HG03025 (cell line): ENCODE data around the gene EFCAB5.
"Not testable (repeated sequence)": the region's sequence is repeated elsewhere in the genome, so short reads cannot be mapped to it uniquely, and the experiment has no call there.

Experiments used
- ATAC-seq: cut with Tn5 transposase; IDR thresholded peaks from one replicate; pipeline ENCODE4 v1.9.1; 2021; ENCODE audit warnings: mild to moderate bottlenecking, moderate library complexity; ENCODE audit not compliant: unreplicated experiment, low FRiP score

The EFCAB5 gene

DNA sequence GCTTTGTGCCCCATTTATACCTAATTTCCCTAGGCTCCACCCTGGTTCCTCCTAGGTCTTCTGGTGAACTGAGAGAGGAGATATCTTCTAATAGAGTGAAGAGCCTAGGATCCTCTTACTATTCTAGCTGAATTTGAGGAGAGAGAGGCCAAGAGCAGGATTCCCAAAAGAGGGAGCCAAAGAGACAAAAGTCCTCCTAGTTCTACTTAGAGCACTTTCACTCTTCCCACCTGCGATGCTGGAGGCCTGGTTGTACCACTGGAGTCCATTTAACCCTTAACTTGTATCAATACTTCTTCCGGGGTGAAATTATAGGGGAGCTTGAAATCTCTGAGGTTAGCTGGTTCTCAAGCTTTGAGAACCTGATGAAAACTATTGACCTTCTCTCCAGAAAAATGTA, 8.1 kb upstream of the EFCAB5 start:
- no peak for ATAC-seq

DNA sequence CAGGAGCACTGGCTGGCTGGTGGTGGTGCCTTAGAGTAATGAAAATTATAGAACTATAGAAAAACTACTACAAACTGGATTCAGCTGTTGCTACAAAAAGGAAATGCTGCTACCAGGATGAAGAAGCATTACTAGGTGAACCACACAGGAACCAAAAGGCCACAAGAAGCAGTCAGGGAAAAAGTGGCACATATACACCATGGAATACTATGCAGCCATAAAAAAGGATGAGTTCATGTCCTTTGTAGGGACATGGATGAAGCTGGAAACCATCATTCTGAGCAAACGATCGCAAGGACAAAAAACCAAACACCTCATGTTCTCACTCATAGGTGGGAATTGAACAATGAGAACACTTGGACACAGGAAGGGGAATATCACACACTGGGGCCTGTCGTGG, 5.5 kb upstream of the EFCAB5 start:
- not testable (repeated sequence) for ATAC-seq

DNA sequence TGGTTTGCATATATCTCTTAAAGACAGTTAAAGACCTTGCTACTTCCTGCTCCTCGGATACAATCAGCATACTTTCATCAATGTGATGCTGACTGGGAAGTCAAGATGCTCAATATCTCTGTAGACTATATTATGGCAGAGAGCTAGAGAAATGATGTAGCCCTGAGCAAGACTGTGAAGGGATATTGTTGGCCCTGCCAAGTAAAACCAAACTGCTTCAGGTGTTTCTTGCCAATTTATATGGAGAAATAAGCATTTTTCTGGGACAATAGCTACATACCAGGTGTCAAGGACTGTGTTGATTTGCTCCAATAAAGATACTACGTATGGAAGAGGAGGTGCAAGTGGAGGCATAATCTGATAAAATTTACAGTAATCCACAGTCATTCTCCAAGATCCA, 4.7 kb upstream of the EFCAB5 start:
- ATAC-seq: no peak

DNA sequence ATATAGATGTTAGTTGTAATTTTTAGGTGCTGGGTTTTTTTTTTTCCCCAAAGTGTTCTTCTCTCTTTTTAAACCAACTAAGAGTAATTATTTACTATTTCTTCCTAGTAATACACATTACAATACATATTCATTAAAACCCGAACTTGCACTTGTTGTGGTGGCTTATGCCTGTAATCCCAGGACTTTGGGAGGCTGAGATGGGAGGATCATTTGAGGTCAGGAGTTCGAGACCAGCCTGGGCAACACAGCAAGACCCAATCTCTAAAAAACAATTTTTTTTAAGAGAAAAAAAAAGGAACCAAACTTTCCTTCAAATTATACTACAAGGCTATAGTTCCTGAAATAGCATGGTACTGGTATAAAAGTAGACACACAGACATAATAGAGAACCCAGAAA, 3.8 kb downstream of the EFCAB5 start:
- ATAC-seq: no peak

DNA sequence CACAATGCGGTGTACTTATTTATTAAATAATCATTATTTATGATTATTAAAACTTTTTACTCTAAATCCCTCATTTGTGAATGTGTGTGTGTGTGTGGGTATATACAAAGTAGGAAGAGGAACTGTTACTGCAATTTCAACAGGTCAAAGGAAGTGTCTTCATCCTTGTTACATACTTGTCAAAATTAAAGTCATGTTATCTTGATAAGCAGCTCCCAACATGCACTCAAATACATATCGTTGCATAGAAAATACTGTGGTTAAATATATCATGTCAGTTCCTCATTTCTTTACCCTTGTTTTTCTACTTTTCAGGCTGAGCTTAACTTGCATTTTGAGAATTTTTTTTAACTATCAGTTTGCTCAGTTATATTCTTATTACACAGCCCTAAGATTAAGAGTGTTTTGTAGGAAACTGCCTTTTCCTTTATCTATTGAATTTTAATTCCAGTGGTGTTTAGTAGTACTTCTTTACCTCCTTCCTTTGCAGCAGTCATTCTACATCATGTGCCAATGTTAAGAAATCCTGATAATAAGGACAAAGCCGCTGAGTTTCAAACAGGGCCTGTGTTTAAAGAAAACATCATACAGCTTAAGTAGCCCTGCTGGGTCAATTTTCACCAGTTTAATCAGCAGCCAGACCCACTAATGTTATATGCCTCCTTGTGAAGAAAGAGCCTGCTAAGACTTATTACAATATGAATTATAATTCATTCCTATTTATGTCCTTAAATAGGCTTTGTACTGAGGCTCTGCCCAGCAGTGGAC, 7.2 kb downstream of the EFCAB5 start:
- ATAC-seq: no peak

DNA sequence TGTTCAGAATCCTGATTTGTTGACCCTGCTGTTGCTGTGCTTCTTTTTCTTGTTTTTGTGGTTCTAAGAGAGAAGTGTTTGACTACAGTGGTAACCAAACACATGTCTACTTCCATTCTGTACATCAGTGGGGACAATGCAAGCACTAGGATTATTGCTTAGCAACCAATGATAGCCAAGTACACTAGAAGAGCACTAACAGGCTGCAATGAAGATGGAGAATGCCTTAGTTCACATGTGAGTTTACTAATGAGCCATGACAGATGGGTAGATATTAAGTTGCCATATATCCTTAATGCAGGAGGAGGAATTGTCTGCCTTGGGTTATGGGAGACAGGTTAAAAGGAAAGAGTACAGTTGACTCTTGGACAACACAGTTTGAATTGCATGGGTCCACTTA, 8.3 kb downstream of the EFCAB5 start:
- no peak for ATAC-seq

DNA sequence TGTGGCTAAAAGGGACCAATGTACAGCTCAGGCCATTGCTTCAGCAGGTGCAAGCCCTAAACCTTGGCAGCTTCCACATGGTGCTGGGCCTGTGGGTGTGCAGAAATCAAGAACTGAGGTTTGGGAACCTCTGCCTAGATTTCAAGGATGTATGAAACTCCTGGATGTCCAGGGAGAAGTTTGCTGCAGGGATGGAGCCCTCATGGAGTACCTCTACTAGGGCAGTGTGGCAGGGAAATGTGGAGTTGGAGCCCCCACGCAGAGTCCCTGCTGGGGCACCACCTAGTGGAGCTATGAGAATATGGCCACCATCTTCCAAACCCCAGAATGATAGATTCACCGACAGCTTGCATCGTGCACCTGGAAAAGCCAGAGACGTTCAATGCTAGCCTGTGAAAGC, 13.0 kb downstream of the EFCAB5 start:
- ATAC-seq: no peak

DNA sequence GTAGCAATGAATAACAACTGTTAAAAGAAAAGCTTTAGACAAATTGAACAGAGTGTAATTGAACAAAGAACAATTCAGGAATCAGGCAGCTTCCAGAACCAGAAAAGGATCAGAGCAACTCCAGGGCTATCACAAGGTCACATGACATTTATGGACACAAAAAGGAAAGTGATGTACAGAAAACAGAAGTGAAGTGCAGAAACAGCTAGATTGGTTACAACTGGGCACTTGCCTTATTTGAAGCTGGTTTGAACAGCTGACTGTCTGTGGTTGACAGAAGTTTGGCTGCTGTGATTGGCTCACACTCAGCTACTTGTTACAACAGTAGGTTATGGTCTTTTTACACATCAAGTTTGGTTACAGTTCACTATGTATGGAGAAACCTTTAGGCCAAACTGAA, 14.8 kb downstream of the EFCAB5 start:
- no peak for ATAC-seq

DNA sequence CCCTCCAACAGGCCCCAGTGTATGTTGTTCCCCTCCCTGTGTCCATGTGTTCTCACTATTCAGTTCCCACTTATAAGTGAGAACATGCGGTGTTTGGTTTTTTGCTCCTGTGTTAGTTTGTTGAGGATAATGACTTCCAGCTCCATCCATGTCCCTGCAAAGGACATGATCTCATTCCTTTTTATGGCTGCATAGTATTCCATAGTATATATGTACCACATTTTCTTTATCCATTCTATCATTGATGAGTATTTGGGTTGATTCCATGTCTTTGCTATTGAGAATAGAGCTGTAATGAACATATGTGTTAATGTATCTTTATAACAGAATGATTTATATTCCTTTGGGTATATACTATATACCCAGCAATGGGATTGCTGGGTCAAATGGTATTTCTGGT, 16.1 kb downstream of the EFCAB5 start:
- not testable (repeated sequence) for ATAC-seq

DNA sequence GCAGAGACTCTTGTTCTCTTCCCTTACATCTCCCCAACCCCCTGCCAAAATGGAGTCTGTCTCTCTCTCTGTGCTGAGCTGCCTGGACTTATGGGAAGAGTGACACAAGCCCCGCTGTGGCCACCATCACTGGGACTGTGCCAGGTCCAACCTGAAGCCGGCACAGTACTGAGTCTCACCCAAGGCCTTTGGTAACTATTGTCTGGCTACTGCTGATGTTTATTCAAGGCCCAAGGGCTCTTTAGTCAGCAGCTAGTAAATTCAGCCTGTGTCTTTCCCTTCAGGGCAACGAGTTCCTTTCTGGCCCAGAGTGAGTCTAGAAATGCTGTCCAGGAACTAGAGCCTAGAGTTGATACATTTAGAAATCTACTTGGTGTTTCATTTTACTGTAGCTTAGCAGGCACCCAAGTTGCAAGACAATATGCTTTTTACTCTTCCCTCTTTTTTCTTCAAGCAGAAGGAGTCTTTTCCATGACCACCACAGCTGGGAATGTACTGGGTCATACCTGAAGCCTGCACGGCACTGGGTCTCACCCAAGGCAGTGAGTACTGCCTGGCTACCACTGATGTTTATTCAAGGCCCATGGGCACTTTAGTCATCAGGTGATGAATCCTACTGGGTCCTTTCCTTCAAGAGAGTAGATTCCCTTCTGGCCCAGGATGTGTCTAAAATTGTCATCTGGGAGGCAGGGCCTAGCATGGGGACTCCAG, 17.7 kb downstream of the EFCAB5 start:
- ATAC-seq: no peak

DNA sequence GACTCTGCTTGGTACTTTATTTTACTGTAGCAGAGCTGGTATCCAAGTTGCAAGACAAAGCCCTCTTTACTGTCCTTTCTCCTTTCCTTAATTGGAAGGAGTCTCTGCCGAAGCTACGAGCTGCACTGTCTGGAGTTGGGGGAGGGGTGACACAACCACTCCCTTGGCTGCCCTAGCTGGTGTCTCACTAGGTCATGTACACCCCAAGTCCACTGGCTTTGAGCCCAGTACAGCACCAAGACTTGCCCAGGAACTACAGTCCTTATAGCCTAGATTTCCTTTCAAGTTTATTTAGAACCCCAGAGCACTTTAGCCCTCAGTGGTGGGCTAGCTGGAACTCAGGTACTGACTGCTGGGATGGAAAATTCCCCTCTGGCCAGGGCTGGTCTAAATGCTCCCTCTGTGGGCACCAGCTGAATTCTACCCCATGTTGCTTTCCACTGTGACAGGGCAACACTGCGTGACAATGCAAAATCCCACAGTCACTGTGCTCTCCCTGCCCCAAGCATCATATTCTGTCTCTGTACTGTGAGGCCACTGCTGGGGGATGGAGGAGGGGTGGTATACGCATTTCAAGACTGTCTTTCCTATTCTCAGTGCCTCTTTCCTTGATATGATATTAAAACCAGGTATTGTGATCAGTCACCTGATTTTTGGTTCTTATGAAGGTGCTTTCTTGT, 18.4 kb downstream of the EFCAB5 start:
- no peak for ATAC-seq

DNA sequence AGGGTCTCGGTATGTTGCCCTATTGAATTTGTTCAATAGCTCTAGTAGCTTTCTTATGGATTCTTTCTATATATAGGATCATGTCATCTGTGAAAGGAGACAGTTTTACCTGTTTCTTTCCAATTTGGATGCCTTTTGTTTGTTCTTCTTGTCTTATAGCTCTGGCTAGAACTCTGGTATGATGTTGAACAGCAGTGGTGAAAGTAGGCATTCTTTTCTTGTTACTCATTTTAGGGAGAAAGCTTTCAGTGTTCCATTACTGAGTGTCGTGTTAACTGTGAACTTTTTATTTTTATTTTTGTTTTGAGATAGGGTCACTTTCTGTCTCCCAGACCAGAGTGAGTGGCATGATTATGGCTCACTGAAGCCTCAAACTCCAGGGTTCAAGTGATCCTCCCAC, 21.2 kb downstream of the EFCAB5 start:
- no peak for ATAC-seq

DNA sequence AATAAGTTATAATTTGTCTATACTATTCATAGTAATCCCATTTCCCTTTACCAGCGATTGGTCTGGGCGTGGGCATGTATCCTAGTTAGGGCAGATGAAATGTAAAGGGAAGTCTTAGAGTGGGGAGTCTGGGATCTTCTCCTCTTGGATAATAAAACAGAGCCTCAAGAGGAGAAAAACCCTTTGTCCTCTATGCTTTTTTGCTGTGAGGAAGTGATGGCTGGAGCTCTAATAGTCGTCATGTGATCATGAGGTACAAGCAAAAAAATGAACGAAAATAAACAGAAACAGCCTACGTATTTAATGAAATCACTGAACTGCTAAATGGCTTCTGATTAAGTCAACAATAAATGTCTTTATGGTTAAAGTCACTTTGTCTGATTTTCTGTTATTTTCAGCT, 26.8 kb downstream of the EFCAB5 start:
- ATAC-seq: no peak

DNA sequence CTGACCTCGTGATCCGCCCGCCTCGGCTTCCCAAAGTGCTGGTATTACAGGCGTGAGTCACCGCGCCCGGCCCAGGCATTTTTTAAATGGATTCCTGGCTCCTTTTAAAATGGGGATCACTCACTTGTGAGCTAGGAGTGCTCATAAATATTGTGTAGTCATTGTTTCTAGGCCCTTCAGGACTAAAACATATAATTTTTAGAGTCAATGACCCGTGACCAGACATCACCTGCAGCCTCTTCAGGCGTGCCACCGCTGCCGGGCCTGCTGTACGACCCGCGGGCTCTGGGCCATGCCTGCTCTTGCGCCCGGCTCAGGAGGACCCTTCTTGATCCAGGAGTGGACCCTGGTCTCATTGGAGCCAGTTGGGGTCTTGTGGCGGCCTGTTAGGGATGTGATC, 30.8 kb downstream of the EFCAB5 start:
- no peak for ATAC-seq

DNA sequence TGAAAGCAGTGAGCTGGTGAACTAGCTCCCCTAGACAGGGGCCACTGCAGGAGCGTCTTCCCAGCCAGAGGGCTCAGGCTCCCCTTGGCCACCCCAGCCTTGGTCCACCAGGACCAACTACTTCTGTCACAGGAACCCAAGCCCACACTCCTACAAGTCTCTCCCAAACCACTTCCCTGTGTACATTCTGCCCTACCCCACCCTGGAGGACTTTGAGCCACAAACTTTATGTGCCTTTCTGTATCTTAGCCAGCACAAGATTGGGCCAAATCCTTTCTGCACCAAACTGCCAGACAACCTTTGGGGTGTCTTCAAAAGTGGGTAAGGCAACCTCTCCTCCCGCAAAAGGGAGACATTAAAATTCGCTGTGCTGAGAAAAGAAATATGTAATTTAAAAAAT, 31.6 kb downstream of the EFCAB5 start:
- ATAC-seq: no peak

DNA sequence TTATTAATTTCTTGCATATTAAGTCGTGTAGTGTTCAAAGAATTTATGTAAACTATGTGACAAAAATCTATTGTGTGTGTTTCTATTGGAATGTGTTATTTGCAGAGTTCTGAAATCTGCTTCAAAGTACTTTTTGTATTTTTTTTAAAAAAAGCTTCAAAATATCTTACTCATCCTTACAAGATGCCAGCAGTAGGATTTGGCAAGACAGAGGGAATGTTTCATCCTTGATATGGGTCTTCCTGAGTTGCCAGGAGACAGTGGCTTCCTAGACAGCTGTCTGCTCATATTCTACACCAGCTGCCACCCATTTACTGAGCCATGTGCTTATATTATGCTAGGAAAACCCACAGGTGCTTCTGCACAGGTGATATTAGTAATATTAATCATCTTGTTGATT, 36.4 kb downstream of the EFCAB5 start:
- ATAC-seq: no peak

DNA sequence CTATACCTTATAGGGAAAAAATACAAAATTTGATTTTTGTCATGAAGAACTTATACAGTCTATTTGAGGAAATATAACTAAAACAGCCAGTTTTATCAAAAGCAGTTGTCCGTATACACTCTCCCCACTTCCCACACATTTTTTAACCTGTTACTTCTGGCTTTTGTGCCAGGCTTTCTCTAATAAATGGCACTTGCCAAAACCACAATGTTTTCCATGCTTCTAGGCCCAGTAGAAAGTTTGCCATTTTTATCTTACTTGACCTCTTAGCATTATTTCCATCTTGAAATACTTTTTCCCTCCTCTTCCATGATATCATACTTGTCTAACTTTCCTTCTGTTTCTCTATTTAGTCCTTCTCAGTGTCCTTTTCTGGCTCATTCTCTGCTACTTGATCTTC, 38.8 kb downstream of the EFCAB5 start:
- no peak for ATAC-seq

DNA sequence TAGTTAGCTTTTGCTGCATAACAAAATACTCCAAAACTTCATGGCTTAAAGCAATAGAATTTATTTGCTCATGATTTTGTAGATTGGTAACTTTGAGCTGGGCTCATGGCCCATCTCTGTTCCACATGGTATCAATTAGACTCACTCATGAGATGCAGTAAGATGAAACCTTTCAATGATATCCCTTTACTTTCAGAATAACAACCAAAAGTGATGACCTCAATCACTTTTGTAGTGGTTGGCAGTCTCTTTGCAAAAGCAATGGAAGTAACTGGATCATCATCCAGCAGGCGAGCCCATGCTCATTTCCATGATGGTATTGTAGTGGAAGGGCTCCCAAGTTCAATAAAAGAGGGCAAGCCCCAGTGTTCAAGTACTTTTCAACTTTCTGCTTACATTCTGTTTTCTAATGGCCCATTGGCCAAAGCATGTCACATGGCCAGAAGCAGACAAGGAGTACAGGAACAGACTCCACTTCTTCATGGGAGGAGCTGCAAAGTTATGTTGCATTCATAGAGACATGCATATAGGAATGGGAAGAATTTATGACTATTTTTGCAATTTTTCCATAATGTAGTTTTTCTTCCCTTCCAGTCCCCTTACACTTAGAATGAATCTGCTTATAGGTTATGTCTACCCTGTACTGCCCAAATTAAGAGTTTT, 41.7 kb downstream of the EFCAB5 start:
- ATAC-seq: no peak

DNA sequence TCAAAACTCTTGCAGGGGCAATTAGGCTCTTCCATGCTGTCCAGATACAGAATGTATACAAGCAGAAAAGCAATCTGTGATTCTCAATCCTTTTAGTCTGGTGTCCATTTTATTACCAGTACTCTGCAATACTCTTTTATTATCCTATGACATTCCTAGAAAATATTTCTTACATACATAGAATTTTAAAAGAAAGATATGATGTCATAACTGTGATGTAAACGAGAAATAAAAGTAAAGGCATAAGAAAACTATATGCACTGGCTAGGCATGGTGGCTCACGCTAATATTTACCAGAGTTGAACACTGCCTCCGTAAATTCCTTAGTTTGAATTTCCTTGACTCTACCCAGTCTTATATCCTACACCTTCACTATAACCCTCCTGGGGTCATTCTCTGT, 55.0 kb downstream of the EFCAB5 start:
- no peak for ATAC-seq

DNA sequence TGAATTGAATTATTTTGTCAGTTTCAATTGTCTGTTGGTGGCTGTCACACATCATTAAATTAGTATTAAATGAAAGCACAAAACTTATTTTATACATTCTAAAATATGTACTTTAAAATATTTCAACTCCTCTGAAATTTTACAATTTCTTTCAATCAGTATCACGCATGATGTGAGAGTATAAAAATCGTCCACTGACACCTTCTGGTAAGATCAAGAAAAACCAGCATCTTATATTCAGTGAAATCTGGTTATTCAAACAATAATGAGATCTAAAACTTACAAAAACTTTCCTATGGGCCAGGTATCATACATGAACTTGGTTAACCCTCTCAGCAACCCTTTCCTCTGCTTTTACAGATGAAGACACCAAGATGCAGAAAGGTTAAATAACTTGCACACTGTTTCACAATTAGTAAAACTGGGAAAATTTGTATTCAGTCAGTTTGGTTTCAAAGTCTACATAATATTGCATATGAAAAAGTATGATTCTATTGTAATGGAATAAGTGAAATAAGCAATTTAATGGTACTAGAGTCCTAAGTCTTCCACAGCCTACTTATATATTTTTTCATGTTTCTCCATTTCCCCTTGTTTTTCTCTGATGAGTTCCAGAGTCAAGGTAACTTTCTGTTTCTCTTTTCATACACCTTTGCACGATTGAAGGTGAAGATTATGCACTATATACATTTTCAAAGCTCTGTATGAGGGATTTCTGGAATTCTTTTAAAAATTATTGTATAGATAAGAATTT, 58.7 kb downstream of the EFCAB5 start:
- ATAC-seq: no peak
